IMR-90 (cell line): ENCODE data around the gene ERC2. TPM values are rescaled to one million over a fixed set of nuclear protein-coding genes. Genes with fewer than 3 reads are reported as not detected.

Experiments
- ATAC-seq: fragments of 200-7000 bp; cut with Tn5 transposase; 2 replicates; pipeline ENCODE4 v1.9.1; 2020; ENCODE audit warnings: low read depth, mild to moderate bottlenecking, moderate library complexity
- BruUV-seq: library from RNA; stranded (reverse); fragments of 400-500 nt; replicated peaks from 2 replicates; lab custom pipeline; 2021; lab: Mats Ljungman, UMichigan
- CTCF ChIA-PET: fragments of 300-600 bp; formaldehyde crosslinking; extraction: SDS; loops from one replicate; lab custom pipeline; 2021; ENCODE audit warnings: antibody characterized with exemption; lab: Yijun Ruan, JAX
- POLR2A ChIA-PET: fragments of 300-600 bp; sonication (Branson Sonifier 250); formaldehyde crosslinking; loops from one replicate; lab custom pipeline; 2022; ENCODE audit warnings: antibody characterized with exemption; ENCODE audit not compliant: unreplicated experiment; lab: Charles Lee
- DNase-seq: peaks from one replicate; pipeline ENCODE4 v3.0.0; 2013
- H2AFZ ChIP-seq: replicated peaks from 2 replicates; pipeline ENCODE3; 2013; ENCODE audit warnings: low read length, mild to moderate bottlenecking; ENCODE audit not compliant: poor library complexity
- H2AK5ac ChIP-seq: 2 replicates; pipeline ENCODE4 v1.6.1; 2013; ENCODE audit warnings: low read depth, low read length, inconsistent platforms
- H2AK9ac ChIP-seq: replicated peaks from 2 replicates; pipeline ENCODE3; 2013; ENCODE audit warnings: mild to moderate bottlenecking, low read depth, low read length, moderate library complexity; ENCODE audit not compliant: poor library complexity
- H2BK120ac ChIP-seq: 2 replicates; pipeline ENCODE4 v1.6.1; 2013; ENCODE audit warnings: low read depth, low read length, inconsistent platforms
- H2BK15ac ChIP-seq: 3 replicates; pipeline ENCODE4 v1.6.1; 2013; ENCODE audit warnings: low read depth, low read length, inconsistent platforms
- H2BK20ac ChIP-seq: 2 replicates; pipeline ENCODE4 v1.6.1; 2013; ENCODE audit warnings: low read depth, mild to moderate bottlenecking, inconsistent platforms, low read length, moderate library complexity
- H2BK5ac ChIP-seq: 2 replicates; pipeline ENCODE4 v1.6.1; 2013; ENCODE audit warnings: mild to moderate bottlenecking, low read depth, low read length, inconsistent platforms; ENCODE audit not compliant: poor library complexity, severe bottlenecking
- H3K14ac ChIP-seq: replicated peaks from 2 replicates; pipeline ENCODE4 v1.6.1; 2013; ENCODE audit warnings: low read depth, low read length, inconsistent platforms
- H3K18ac ChIP-seq: 2 replicates; pipeline ENCODE4 v1.6.1; 2013; ENCODE audit warnings: low read depth, low read length, control low read depth
- H3K23ac ChIP-seq: 2 replicates; pipeline ENCODE4 v1.6.1; 2013; ENCODE audit warnings: low read depth, low read length, inconsistent platforms
- H3K27ac ChIP-seq: 2 replicates; pipeline ENCODE4 v1.5.1; 2013; ENCODE audit warnings: mild to moderate bottlenecking, control low read depth, low read length; ENCODE audit not compliant: insufficient read depth
- H3K27me3 ChIP-seq: 2 replicates; pipeline ENCODE4 v1.6.1; 2013; ENCODE audit warnings: low read length; ENCODE audit not compliant: control insufficient read depth, insufficient read depth
- H3K36me3 ChIP-seq: 2 replicates; pipeline ENCODE4 v1.6.1; 2013; ENCODE audit warnings: low read length, mixed read lengths; ENCODE audit not compliant: control insufficient read depth, insufficient read depth
- H3K4ac ChIP-seq: 2 replicates; pipeline ENCODE4 v1.6.1; 2013; ENCODE audit warnings: low read depth, low read length, inconsistent platforms
- H3K4me1 ChIP-seq: 2 replicates; pipeline ENCODE4 v1.6.1; 2013; ENCODE audit warnings: low read length, mixed read lengths; ENCODE audit not compliant: control insufficient read depth, insufficient read depth
- H3K4me2 ChIP-seq: 2 replicates; pipeline ENCODE4 v1.6.1; 2013; ENCODE audit warnings: low read depth, mild to moderate bottlenecking, control low read depth, low read length, moderate library complexity
- H3K4me3 ChIP-seq: 2 replicates; pipeline ENCODE4 v1.5.1; 2013; ENCODE audit warnings: low read depth, mild to moderate bottlenecking, control low read depth, low read length, moderate library complexity; ENCODE audit not compliant: insufficient read depth
- H3K56ac ChIP-seq: 2 replicates; pipeline ENCODE4 v1.6.1; 2013; ENCODE audit warnings: low read length, inconsistent platforms; ENCODE audit not compliant: insufficient read depth; ENCODE audit errors: extremely low read depth
- H3K79me1 ChIP-seq, 2 experiments: 2 replicates each; pipeline ENCODE4 v1.6.1; 2013; ENCODE audit warnings: low read length in 2 of 2, inconsistent platforms in 1 of 2, low read depth in 1 of 2
- H3K9ac ChIP-seq: 2 replicates; pipeline ENCODE4 v1.6.1; 2013; ENCODE audit warnings: low read depth, low read length, control low read depth
- H3K9me1 ChIP-seq: 2 replicates; pipeline ENCODE4 v1.6.1; 2013; ENCODE audit warnings: low read length, inconsistent platforms; ENCODE audit not compliant: insufficient read depth
- H3K9me3 ChIP-seq: 2 replicates; pipeline ENCODE4 v1.6.1; 2013; ENCODE audit warnings: low read length; ENCODE audit not compliant: control insufficient read depth, insufficient read depth
- H4K20me1 ChIP-seq: 2 replicates; pipeline ENCODE4 v1.6.1; 2013; ENCODE audit warnings: low read length, inconsistent platforms; ENCODE audit not compliant: insufficient read depth
- H4K5ac ChIP-seq: 2 replicates; pipeline ENCODE4 v1.6.1; 2013; ENCODE audit warnings: mild to moderate bottlenecking, low read depth, low read length, control low read depth
- H4K8ac ChIP-seq, 2 experiments: 2 replicates each; pipeline ENCODE4 v1.6.1; 2013; ENCODE audit warnings: low read depth in 2 of 2, low read length in 2 of 2, control low read depth in 1 of 2, inconsistent platforms in 1 of 2
- H4K91ac ChIP-seq: 2 replicates; pipeline ENCODE4 v1.6.1; 2013; ENCODE audit warnings: low read depth, low read length, inconsistent platforms; ENCODE audit not compliant: insufficient read depth
- CHD1 ChIP-seq: IDR thresholded peaks from 2 replicates; pipeline ENCODE4 v1.6.1; 2012; ENCODE audit warnings: low read depth, low read length, improper control_type of control experiment
- POLR2A ChIP-seq: IDR thresholded peaks from 2 replicates; pipeline ENCODE4 v1.6.1; 2012; ENCODE audit warnings: mild to moderate bottlenecking, low read depth, low read length
- SMC3 ChIP-seq: fragments of 150-350 bp; IDR thresholded peaks from 2 replicates; pipeline ENCODE4 v1.6.1; 2016; ENCODE audit warnings: low read depth, mild to moderate bottlenecking, antibody characterized with exemption, low read length, moderate library complexity
- USF2 ChIP-seq: fragments of 150-350 bp; IDR thresholded peaks from 2 replicates; pipeline ENCODE4 v1.6.1; 2017; ENCODE audit warnings: mild to moderate bottlenecking, antibody characterized with exemption, low read length, low read depth
- WGBS, 2 experiments: methylation state at CpG; one replicate each; pipeline versions ENCODE4 v1.1.5 to v1.1.7; 2013; ENCODE audit warnings: missing lambda C conversion rate in 2 of 2; ENCODE audit not compliant: insufficient read length in 1 of 2; ENCODE audit errors: extremely low coverage in 2 of 2; 5-methylcytosine and 5-hydroxymethylcytosine counted together
- dilution Hi-C: fragments of 300-500 bp; cut with HindIII; formaldehyde crosslinking; loops from one replicate; pipeline ENCODE4 v1.14.3; 2018; ENCODE audit warnings: low sequenced_read_pairs; ENCODE audit not compliant: unreplicated experiment
- in situ Hi-C: fragments of 300-500 bp; cut with MboI; formaldehyde crosslinking; loops from 3 replicates; pipeline ENCODE4 v1.14.3; 2019; ENCODE audit warnings: low sequenced_read_pairs, inconsistent platforms, mixed read lengths
- intact Hi-C: fragments of 100-400 bp; cut with micrococcal nuclease; formaldehyde crosslinking; loops from 2 replicates; pipeline ENCODE4 v1.10.0; 2022
- polyA plus RNA-seq, 3 experiments: library from polyadenylated mRNA; depleted of rRNA; stranded (reverse); fragments of >200 nt; gene quantifications; 2 replicates each; pipeline ENCODE4 v1.2.3, GENCODE V29; 2012; ENCODE audit warnings: low replicate concordance in 1 of 3
- total RNA-seq: library from RNA; depleted of rRNA; stranded (reverse); fragments of >200 nt; gene quantifications from 2 replicates; pipeline ENCODE4 v1.2.3, GENCODE V29; 2012

The ERC2 gene
- total and polyA plus RNA-seq, 2 of the 4 experiments (the other 2 are of a cell fraction): 0.17 to 0.18 TPM

GRCh38 chr3:56453011-56453410 lies 15.3 kb downstream of the ERC2 start:
- H3K9ac ChIP-seq: no peak overlapping the region
- no peaks in the 10 kb centered on the region for H3K9me1 ChIP-seq
- no peaks in the 10 kb centered on the region for H3K36me3 ChIP-seq
- H3K27me3 ChIP-seq: no peaks in the 10 kb centered on the region
- H4K8ac ChIP-seq: no peak overlapping the region
- H3K27ac ChIP-seq: no peak overlapping the region
- ATAC-seq (no peak), DNase-seq (no peak)
- no peak overlapping the region for H2BK120ac ChIP-seq
- intact Hi-C loops (no loop called here), in situ Hi-C loops (no loop called here), dilution Hi-C loops (no loop called here)
- no peak overlapping the region for H2AK5ac ChIP-seq
- no peak overlapping the region for H2AK9ac ChIP-seq
- ChIA-PET CTCF (no interaction called here), POLR2A (no interaction called here)
- no peak overlapping the region for H3K18ac ChIP-seq
- H3K4me1 ChIP-seq: no peaks in the 10 kb centered on the region
- H2BK5ac ChIP-seq: no peak overlapping the region
- no peak overlapping the region for H2AFZ ChIP-seq
- no peak overlapping the region for H2BK20ac ChIP-seq
- H4K5ac ChIP-seq: no peak overlapping the region
- BruUV-seq: no TSS peak
- H4K20me1 ChIP-seq: no peaks in the 10 kb centered on the region
- no peak overlapping the region for H3K4me3 ChIP-seq
- H4K91ac ChIP-seq: no peak overlapping the region
- no peak overlapping the region for H3K23ac ChIP-seq
- no peak overlapping the region for H3K4ac ChIP-seq
- no peaks in the 10 kb centered on the region for H3K79me1 ChIP-seq
- no CpG with 5 or more reads among the region's 1 CpG for WGBS, 2 experiments
- no peak overlapping the region for H3K14ac ChIP-seq
- no peak for TF ChIP-seq CHD1
- no peak for TF ChIP-seq USF2
- no peak for TF ChIP-seq POLR2A
- TF ChIP-seq SMC3: no peak
- no peaks in the 10 kb centered on the region for H3K9me3 ChIP-seq
- no peak overlapping the region for H3K56ac ChIP-seq
- no peak overlapping the region for H2BK15ac ChIP-seq
- no peak overlapping the region for H3K4me2 ChIP-seq
